ENCODE data around the gene CAPS. TPM values are rescaled to one million over a fixed set of nuclear protein-coding genes. Genes with fewer than 3 reads are reported as not detected.

The CAPS gene
- total RNA-seq, 1 donor, result 18.1 TPM

DNA sequence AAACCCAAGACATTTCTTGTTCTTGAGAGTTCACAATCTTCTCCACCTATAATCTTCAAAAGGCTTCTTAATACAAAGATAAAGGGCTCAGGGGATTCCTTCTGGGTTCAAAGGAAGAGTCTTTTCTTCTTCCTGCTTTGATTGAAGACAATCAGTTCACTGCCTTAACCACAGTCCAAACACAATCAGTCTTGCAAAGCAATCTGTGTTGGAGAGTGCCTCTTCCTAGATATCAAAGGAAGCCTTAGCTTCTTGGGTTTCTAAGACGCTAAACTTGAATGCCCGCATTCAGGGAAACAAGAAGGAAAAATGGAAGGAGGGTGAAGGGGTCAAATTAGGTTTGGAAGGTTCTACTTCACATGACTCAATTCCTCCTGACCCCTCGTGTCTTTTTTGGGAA lies 36.7 kb downstream of the CAPS start:
- no peak overlapping the region for H3K4me2 ChIP-seq (ENCODE audit: insufficient read depth, low read length)
- no peaks in the 10 kb centered on the region for H3K27me3 ChIP-seq (ENCODE audit: insufficient read depth, low read length)
- H3K4me3 ChIP-seq (ENCODE audit: insufficient read depth, low read length), result no peak overlapping the region
- H2AFZ ChIP-seq (ENCODE audit: low read length), result no peak overlapping the region
- peaks cover 41% of the 10 kb centered on the region for H3K4me1 ChIP-seq (ENCODE audit: insufficient read depth, low read length)
- H4K20me1 ChIP-seq (ENCODE audit: insufficient read depth, low read length), result peaks cover 45% of the 10 kb centered on the region
- DNase-seq (ENCODE audit: insufficient read length, low spot score, missing footprints), result no peak
- H3K36me3 ChIP-seq (ENCODE audit: insufficient read depth, low read length), result peaks cover 10% of the 10 kb centered on the region
- no peaks in the 10 kb centered on the region for H3K9me3 ChIP-seq (ENCODE audit: low read depth, low read length)
- H3K27ac ChIP-seq (ENCODE audit: low read depth, low read length), result no peak overlapping the region
- TF ChIP-seq, protein P1, sequence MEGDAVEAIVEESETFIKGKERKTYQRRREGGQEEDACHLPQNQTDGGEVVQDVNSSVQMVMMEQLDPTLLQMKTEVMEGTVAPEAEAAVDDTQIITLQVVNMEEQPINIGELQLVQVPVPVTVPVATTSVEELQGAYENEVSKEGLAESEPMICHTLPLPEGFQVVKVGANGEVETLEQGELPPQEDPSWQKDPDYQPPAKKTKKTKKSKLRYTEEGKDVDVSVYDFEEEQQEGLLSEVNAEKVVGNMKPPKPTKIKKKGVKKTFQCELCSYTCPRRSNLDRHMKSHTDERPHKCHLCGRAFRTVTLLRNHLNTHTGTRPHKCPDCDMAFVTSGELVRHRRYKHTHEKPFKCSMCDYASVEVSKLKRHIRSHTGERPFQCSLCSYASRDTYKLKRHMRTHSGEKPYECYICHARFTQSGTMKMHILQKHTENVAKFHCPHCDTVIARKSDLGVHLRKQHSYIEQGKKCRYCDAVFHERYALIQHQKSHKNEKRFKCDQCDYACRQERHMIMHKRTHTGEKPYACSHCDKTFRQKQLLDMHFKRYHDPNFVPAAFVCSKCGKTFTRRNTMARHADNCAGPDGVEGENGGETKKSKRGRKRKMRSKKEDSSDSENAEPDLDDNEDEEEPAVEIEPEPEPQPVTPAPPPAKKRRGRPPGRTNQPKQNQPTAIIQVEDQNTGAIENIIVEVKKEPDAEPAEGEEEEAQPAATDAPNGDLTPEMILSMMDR (IDR thresholded peaks at IDR 0.05; ENCODE audit: extremely low read depth, low read depth, low read length), result no peak
- H3K79me2 ChIP-seq (ENCODE audit: insufficient read depth, low read length), result peaks cover 78% of the 10 kb centered on the region

DNA sequence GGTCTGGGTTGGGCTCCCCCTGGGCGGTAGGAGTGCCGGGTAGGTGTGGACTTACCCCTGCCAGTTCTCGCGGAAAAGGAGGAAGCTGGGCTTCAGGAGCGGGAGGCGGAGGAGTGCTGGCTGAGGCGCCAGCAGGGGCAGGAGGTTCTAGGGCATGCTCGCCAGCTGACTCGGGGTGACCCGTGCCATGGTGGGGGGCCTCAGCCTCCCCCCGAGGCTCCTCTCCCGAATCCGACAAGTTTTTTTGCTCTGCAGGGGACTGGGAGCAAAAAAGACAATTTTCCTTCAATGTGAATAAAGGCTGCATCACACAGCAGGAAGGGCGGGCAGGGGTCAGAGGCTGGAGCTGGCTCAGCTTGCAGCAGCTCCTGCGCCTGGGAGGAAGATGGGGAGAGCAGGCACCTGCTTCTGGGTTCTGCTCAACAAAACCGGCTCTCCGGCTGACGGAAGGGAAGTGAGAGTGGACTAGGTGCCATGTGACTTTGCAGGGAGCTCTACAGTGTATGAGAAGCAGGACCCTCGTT lies 37.3 kb downstream of the CAPS start:
- Histone ChIP-seq H4K20me1 (ENCODE audit: insufficient read depth, low read length) (peaks cover 46% of the 10 kb centered on the region), H3K4me3 (ENCODE audit: insufficient read depth, low read length) (no peak overlapping the region), H3K4me1 (ENCODE audit: insufficient read depth, low read length) (peaks cover 41% of the 10 kb centered on the region), H3K27me3 (ENCODE audit: insufficient read depth, low read length) (no peaks in the 10 kb centered on the region), H3K4me2 (ENCODE audit: insufficient read depth, low read length) (no peak overlapping the region), H3K9me3 (ENCODE audit: low read depth, low read length) (no peaks in the 10 kb centered on the region), H2AFZ (ENCODE audit: low read length) (no peak overlapping the region), H3K79me2 (ENCODE audit: insufficient read depth, low read length) (peaks cover 78% of the 10 kb centered on the region), H3K27ac (ENCODE audit: low read depth, low read length) (peak overlapping the region; percentile 84), H3K36me3 (ENCODE audit: insufficient read depth, low read length) (peaks cover 10% of the 10 kb centered on the region)
- TF ChIP-seq, protein P1 (IDR thresholded peaks at IDR 0.05; ENCODE audit: extremely low read depth, low read depth, low read length), result no peak
- no peak for DNase-seq (ENCODE audit: insufficient read length, low spot score, missing footprints)

DNA sequence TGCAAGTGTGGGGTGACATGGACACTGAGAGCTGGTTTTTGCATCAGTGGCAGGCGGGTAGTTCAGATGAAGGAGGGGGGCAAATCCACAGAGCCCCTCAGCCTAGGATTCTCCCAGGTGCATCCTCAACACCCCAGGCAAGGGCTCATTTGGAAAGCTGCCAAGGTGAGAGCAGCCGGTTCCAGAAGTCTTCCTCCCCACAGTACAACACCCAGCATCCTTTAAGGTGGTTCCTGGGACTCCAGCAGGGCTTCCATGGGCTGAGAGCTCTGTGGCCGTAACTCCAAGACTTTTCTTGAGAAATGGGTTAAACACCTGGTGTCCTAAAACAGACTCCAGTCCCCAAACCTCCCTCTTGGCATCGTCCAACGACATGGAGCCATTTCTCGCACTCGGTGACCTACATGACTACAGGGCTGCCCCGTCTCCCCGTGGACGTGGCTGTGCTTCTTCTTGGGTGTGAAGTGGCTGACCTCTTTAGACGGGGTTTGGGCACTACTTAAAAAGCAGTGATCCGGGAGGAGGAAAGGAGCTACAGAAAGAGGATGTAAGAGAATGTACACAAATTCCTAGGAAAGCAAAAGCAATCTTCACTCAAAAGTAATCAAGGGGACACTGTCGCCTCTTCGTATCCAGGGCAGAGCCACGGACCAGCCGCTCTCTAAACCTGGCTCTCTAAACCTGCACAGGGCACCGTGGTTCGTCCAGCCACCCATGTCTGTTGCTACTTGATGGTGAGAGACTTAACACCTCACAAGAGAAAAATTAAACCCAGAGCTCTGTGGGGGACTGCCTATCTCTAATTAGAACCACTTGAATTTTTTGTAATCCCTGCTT lies 38.4 kb downstream of the CAPS start:
- TF ChIP-seq, protein P1 (IDR thresholded peaks at IDR 0.05; ENCODE audit: extremely low read depth, low read depth, low read length), result no peak
- peaks cover 49% of the 10 kb centered on the region for H4K20me1 ChIP-seq (ENCODE audit: insufficient read depth, low read length)
- no peak overlapping the region for H2AFZ ChIP-seq (ENCODE audit: low read length)
- peaks cover 10% of the 10 kb centered on the region for H3K36me3 ChIP-seq (ENCODE audit: insufficient read depth, low read length)
- no peak overlapping the region for H3K4me2 ChIP-seq (ENCODE audit: insufficient read depth, low read length)
- peaks cover 40% of the 10 kb centered on the region for H3K4me1 ChIP-seq (ENCODE audit: insufficient read depth, low read length)
- no peaks in the 10 kb centered on the region for H3K9me3 ChIP-seq (ENCODE audit: low read depth, low read length)
- H3K4me3 ChIP-seq (ENCODE audit: insufficient read depth, low read length), result no peak overlapping the region
- no peaks in the 10 kb centered on the region for H3K27me3 ChIP-seq (ENCODE audit: insufficient read depth, low read length)
- H3K79me2 ChIP-seq (ENCODE audit: insufficient read depth, low read length), result peaks cover 80% of the 10 kb centered on the region
- peak overlapping the region; percentile 84 for H3K27ac ChIP-seq (ENCODE audit: low read depth, low read length)
- DNase-seq (ENCODE audit: insufficient read length, low spot score, missing footprints), result peak; percentile 74

DNA sequence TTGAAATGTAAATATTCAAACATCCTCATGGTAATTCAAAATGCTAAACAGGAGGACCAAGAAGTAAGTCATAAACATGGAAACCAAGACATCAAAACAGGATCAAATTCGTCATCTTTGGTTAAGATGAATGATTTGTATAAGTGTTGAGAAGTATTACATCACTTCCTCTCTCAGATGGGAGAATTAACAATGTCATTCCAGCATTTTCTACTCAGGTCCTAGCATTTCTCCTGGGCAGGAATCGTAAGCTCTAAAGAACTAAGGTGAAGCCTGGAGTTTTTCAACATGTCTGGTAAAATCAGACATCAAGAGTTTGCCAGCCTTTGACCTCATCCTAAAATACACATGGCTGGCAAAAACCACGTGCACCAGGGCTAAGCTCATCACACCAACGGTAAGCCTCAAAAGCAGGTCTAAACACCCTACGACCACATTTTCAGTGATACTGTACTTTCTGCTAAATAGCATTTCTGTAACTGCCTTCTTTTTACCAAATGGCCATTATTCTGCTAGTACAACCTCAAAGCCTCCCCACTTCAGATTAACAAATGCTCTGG lies 39.1 kb downstream of the CAPS start:
- H3K79me2 ChIP-seq (ENCODE audit: insufficient read depth, low read length), result peaks cover 81% of the 10 kb centered on the region
- peaks cover 13% of the 10 kb centered on the region for H3K36me3 ChIP-seq (ENCODE audit: insufficient read depth, low read length)
- H2AFZ ChIP-seq (ENCODE audit: low read length), result no peak overlapping the region
- peak overlapping the region; percentile 70 for H3K4me2 ChIP-seq (ENCODE audit: insufficient read depth, low read length)
- H3K9me3 ChIP-seq (ENCODE audit: low read depth, low read length), result no peaks in the 10 kb centered on the region
- peaks cover 35% of the 10 kb centered on the region for H3K4me1 ChIP-seq (ENCODE audit: insufficient read depth, low read length)
- peak; percentile 80 for DNase-seq (ENCODE audit: insufficient read length, low spot score, missing footprints)
- TF ChIP-seq, protein P1 (IDR thresholded peaks at IDR 0.05; ENCODE audit: extremely low read depth, low read depth, low read length), result no peak
- H3K4me3 ChIP-seq (ENCODE audit: insufficient read depth, low read length), result peak overlapping the region; percentile 32
- H3K27me3 ChIP-seq (ENCODE audit: insufficient read depth, low read length), result no peaks in the 10 kb centered on the region
- peak overlapping the region; percentile 84 for H3K27ac ChIP-seq (ENCODE audit: low read depth, low read length)
- H4K20me1 ChIP-seq (ENCODE audit: insufficient read depth, low read length), result peaks cover 56% of the 10 kb centered on the region
